ENCODE results near the gene UGT1A6.

UGT1A6 gene

GRCh38 chr2:233794128-233794658 lies 101.5 kb downstream of the UGT1A6 start:
- no peak overlapping the region for H3K4me3 ChIP-seq (replicated peaks; ENCODE audit: insufficient read depth, low read length)
- no peaks in the 10 kb centered on the region for H3K27me3 ChIP-seq (ENCODE audit: insufficient read depth, poor library complexity, severe bottlenecking)
- no peak for DNase-seq (ENCODE audit: low read depth in 1 of 2, low spot score in 1 of 2)
- H3K27ac ChIP-seq (replicated peaks), result no peak overlapping the region
- no peak for TF ChIP-seq POLR2AphosphoS5 (IDR thresholded peaks at IDR 0.05; ENCODE audit: low read depth)

- no peaks in the 10 kb centered on the region for H3K27me3 ChIP-seq (ENCODE audit: insufficient read depth, poor library complexity, severe bottlenecking)
- DNase-seq (ENCODE audit: low read depth in 1 of 2, low spot score in 1 of 2), result no peak
- TF ChIP-seq SPI1 (IDR thresholded peaks at IDR 0.05; ENCODE audit: borderline replicate concordance, low read depth) (no peak), REST (IDR thresholded peaks at IDR 0.05; ENCODE audit: insufficient replicate concordance, low read depth) (no peak), CTCF (IDR thresholded peaks at IDR 0.05; ENCODE audit: insufficient read depth, low read length) (no peak), GABPA (IDR thresholded peaks at IDR 0.05; ENCODE audit: low read depth) (no peak), POLR2AphosphoS5 (IDR thresholded peaks at IDR 0.05; ENCODE audit: low read depth) (no peak)
- no peak overlapping the region for H3K4me3 ChIP-seq (replicated peaks; ENCODE audit: insufficient read depth, low read length)
- H3K27ac ChIP-seq (replicated peaks), result no peak overlapping the region
Observed at GRCh38 chr2:233795735-233796171, 103.1 kb downstream of the UGT1A6 start.

- H3K27me3 ChIP-seq (ENCODE audit: insufficient read depth, poor library complexity, severe bottlenecking), result no peaks in the 10 kb centered on the region
- DNase-seq (ENCODE audit: low read depth in 1 of 2, low spot score in 1 of 2), result no peak
- TF ChIP-seq REST (IDR thresholded peaks at IDR 0.05; ENCODE audit: insufficient replicate concordance, low read depth) (no peak), POLR2AphosphoS5 (IDR thresholded peaks at IDR 0.05; ENCODE audit: low read depth) (no peak), SPI1 (IDR thresholded peaks at IDR 0.05; ENCODE audit: borderline replicate concordance, low read depth) (no peak), CTCF (IDR thresholded peaks at IDR 0.05; ENCODE audit: insufficient read depth, low read length) (no peak), GABPA (IDR thresholded peaks at IDR 0.05; ENCODE audit: low read depth) (no peak)
- H3K4me3 ChIP-seq (replicated peaks; ENCODE audit: insufficient read depth, low read length), result no peak overlapping the region
- H3K27ac ChIP-seq (replicated peaks), result no peak overlapping the region
Observed at GRCh38 chr2:233796254-233796653, 103.6 kb downstream of the UGT1A6 start.

GRCh38 chr2:233798335-233799086 lies 105.8 kb downstream of the UGT1A6 start:
- Histone ChIP-seq H3K27ac (replicated peaks) (no peak overlapping the region), H3K4me3 (replicated peaks; ENCODE audit: insufficient read depth, low read length) (no peak overlapping the region), H3K27me3 (ENCODE audit: insufficient read depth, poor library complexity, severe bottlenecking) (no peaks in the 10 kb centered on the region)
- TF ChIP-seq CTCF (IDR thresholded peaks at IDR 0.05; ENCODE audit: insufficient read depth, low read length), result no peak
- no peak for TF ChIP-seq POLR2AphosphoS5 (IDR thresholded peaks at IDR 0.05; ENCODE audit: low read depth)
- TF ChIP-seq GABPA (IDR thresholded peaks at IDR 0.05; ENCODE audit: low read depth), result no peak
- no peak for TF ChIP-seq SPI1 (IDR thresholded peaks at IDR 0.05; ENCODE audit: borderline replicate concordance, low read depth)
- TF ChIP-seq REST (IDR thresholded peaks at IDR 0.05; ENCODE audit: insufficient replicate concordance, low read depth), result no peak
- no peak for DNase-seq (ENCODE audit: low read depth in 1 of 2, low spot score in 1 of 2)
